Measurements from ENCODE around the gene CDNF. TPM values are rescaled to one million over a fixed set of nuclear protein-coding genes. Genes with fewer than 3 reads are reported as not detected.

CDNF gene
- polyA plus RNA-seq, 2 donors = 0.64 to 0.81 TPM

GRCh38 chr10:14843327-14843988 lies 5.6 kb upstream of the CDNF start:
- 94 to 95% methylated on average over 15 of the region's 15 CpGs for WGBS, 2 donors
- Histone ChIP-seq H3K4me3 (ENCODE audit: low read depth in 1 of 2, low read length in 2 of 2) (no peak overlapping the region), H3K9me3 (ENCODE audit: control insufficient read depth in 2 of 2, insufficient read depth in 1 of 2, low read depth in 1 of 2, low read length in 1 of 2) (no peaks in the 10 kb centered on the region), H3K36me3 (ENCODE audit: control insufficient read depth in 2 of 2, insufficient read depth in 2 of 2, low read length in 1 of 2) (peaks cover 17 to 19% of the 10 kb centered on the region in 2 donors), H3K4me1 (ENCODE audit: control insufficient read depth in 2 of 2, insufficient read depth in 2 of 2, low read length in 1 of 2) (no peaks in the 10 kb centered on the region), H3K27ac (ENCODE audit: low read depth in 2 of 2, low read length in 1 of 2) (no peak overlapping the region), H3K27me3 (ENCODE audit: control insufficient read depth in 1 of 2, insufficient read depth in 2 of 2, low read length in 2 of 2) (no peaks in the 10 kb centered on the region)

GRCh38 chr10:14840178-14840577 lies 2.3 kb upstream of the CDNF start:
- no peaks in the 10 kb centered on the region for H3K9me3 ChIP-seq (ENCODE audit: control insufficient read depth in 2 of 2, insufficient read depth in 1 of 2, low read depth in 1 of 2, low read length in 1 of 2)
- H3K4me1 ChIP-seq (ENCODE audit: control insufficient read depth in 2 of 2, insufficient read depth in 2 of 2, low read length in 1 of 2) = no peaks in the 10 kb centered on the region
- peaks cover 17 to 19% of the 10 kb centered on the region in 2 donors for H3K36me3 ChIP-seq (ENCODE audit: control insufficient read depth in 2 of 2, insufficient read depth in 2 of 2, low read length in 1 of 2)
- WGBS, 2 donors = 93 to 95% methylated on average over 2 of the region's 2 CpGs
- H3K27ac ChIP-seq (ENCODE audit: low read depth in 2 of 2, low read length in 1 of 2) = no peak overlapping the region
- H3K27me3 ChIP-seq (ENCODE audit: control insufficient read depth in 1 of 2, insufficient read depth in 2 of 2, low read length in 2 of 2) = no peaks in the 10 kb centered on the region
- no peak overlapping the region for H3K4me3 ChIP-seq (ENCODE audit: low read depth in 1 of 2, low read length in 2 of 2)

GRCh38 chr10:14839305-14839695 lies 1.5 kb upstream of the CDNF start:
- Histone ChIP-seq H3K27ac (ENCODE audit: low read depth in 2 of 2, low read length in 1 of 2) (peak overlapping the region in 1 of 2 donors; percentile 94), H3K36me3 (ENCODE audit: control insufficient read depth in 2 of 2, insufficient read depth in 2 of 2, low read length in 1 of 2) (peaks cover 17 to 19% of the 10 kb centered on the region in 2 donors), H3K9me3 (ENCODE audit: control insufficient read depth in 2 of 2, insufficient read depth in 1 of 2, low read depth in 1 of 2, low read length in 1 of 2) (no peaks in the 10 kb centered on the region), H3K27me3 (ENCODE audit: control insufficient read depth in 1 of 2, insufficient read depth in 2 of 2, low read length in 2 of 2) (no peaks in the 10 kb centered on the region), H3K4me3 (ENCODE audit: low read depth in 1 of 2, low read length in 2 of 2) (peak overlapping the region; percentile 99), H3K4me1 (ENCODE audit: control insufficient read depth in 2 of 2, insufficient read depth in 2 of 2, low read length in 1 of 2) (no peaks in the 10 kb centered on the region)
- 6 to 7% methylated on average over 14 of the region's 14 CpGs for WGBS, 2 donors

- H3K4me3 ChIP-seq (ENCODE audit: low read depth in 1 of 2, low read length in 2 of 2) = peak overlapping the region; percentile 99
- H3K27ac ChIP-seq (ENCODE audit: low read depth in 2 of 2, low read length in 1 of 2) = peak overlapping the region; percentile 94 to 97
- WGBS, 2 donors = 0% methylated on average over 57 to 60 of the region's 60 CpGs
- peaks cover 15 to 19% of the 10 kb centered on the region in 2 donors for H3K36me3 ChIP-seq (ENCODE audit: control insufficient read depth in 2 of 2, insufficient read depth in 2 of 2, low read length in 1 of 2)
- H3K27me3 ChIP-seq (ENCODE audit: control insufficient read depth in 1 of 2, insufficient read depth in 2 of 2, low read length in 2 of 2) = no peaks in the 10 kb centered on the region
- H3K9me3 ChIP-seq (ENCODE audit: control insufficient read depth in 2 of 2, insufficient read depth in 1 of 2, low read depth in 1 of 2, low read length in 1 of 2) = no peaks in the 10 kb centered on the region
- no peaks in the 10 kb centered on the region for H3K4me1 ChIP-seq (ENCODE audit: control insufficient read depth in 2 of 2, insufficient read depth in 2 of 2, low read length in 1 of 2)
Observed at GRCh38 chr10:14838582-14839304, 906 bp upstream of the CDNF start.

GRCh38 chr10:14837003-14837756 lies 657 bp downstream of the CDNF start:
- H3K27ac ChIP-seq (ENCODE audit: low read depth in 2 of 2, low read length in 1 of 2) = peak overlapping the region; percentile 93 to 96
- WGBS, 2 donors = 19 to 22% methylated on average over 14 of the region's 14 CpGs
- no peaks in the 10 kb centered on the region for H3K4me1 ChIP-seq (ENCODE audit: control insufficient read depth in 2 of 2, insufficient read depth in 2 of 2, low read length in 1 of 2)
- peaks cover 3 to 6% of the 10 kb centered on the region in 2 donors for H3K36me3 ChIP-seq (ENCODE audit: control insufficient read depth in 2 of 2, insufficient read depth in 2 of 2, low read length in 1 of 2)
- no peaks in the 10 kb centered on the region for H3K27me3 ChIP-seq (ENCODE audit: control insufficient read depth in 1 of 2, insufficient read depth in 2 of 2, low read length in 2 of 2)
- peak overlapping the region; percentile 76 to 77 for H3K4me3 ChIP-seq (ENCODE audit: low read depth in 1 of 2, low read length in 2 of 2)
- no peaks in the 10 kb centered on the region for H3K9me3 ChIP-seq (ENCODE audit: control insufficient read depth in 2 of 2, insufficient read depth in 1 of 2, low read depth in 1 of 2, low read length in 1 of 2)

- no peak overlapping the region for H3K27ac ChIP-seq (ENCODE audit: low read depth in 2 of 2, low read length in 1 of 2)
- no peaks in the 10 kb centered on the region for H3K4me1 ChIP-seq (ENCODE audit: control insufficient read depth in 2 of 2, insufficient read depth in 2 of 2, low read length in 1 of 2)
- H3K27me3 ChIP-seq (ENCODE audit: control insufficient read depth in 1 of 2, insufficient read depth in 2 of 2, low read length in 2 of 2) = no peaks in the 10 kb centered on the region
- H3K4me3 ChIP-seq (ENCODE audit: low read depth in 1 of 2, low read length in 2 of 2) = no peak overlapping the region
- WGBS, 2 donors = 88 to 89% methylated on average over 2 of the region's 2 CpGs
- no peaks in the 10 kb centered on the region for H3K36me3 ChIP-seq (ENCODE audit: control insufficient read depth in 2 of 2, insufficient read depth in 2 of 2, low read length in 1 of 2)
- H3K9me3 ChIP-seq (ENCODE audit: control insufficient read depth in 2 of 2, insufficient read depth in 1 of 2, low read depth in 1 of 2, low read length in 1 of 2) = no peaks in the 10 kb centered on the region
Observed at GRCh38 chr10:14836208-14836607, 1.6 kb downstream of the CDNF start.

GRCh38 chr10:14833106-14833505 lies 4.7 kb downstream of the CDNF start:
- Histone ChIP-seq H3K27me3 (ENCODE audit: control insufficient read depth in 1 of 2, insufficient read depth in 2 of 2, low read length in 2 of 2) (no peaks in the 10 kb centered on the region), H3K27ac (ENCODE audit: low read depth in 2 of 2, low read length in 1 of 2) (no peak overlapping the region), H3K4me3 (ENCODE audit: low read depth in 1 of 2, low read length in 2 of 2) (no peak overlapping the region), H3K36me3 (ENCODE audit: control insufficient read depth in 2 of 2, insufficient read depth in 2 of 2, low read length in 1 of 2) (no peaks in the 10 kb centered on the region), H3K4me1 (ENCODE audit: control insufficient read depth in 2 of 2, insufficient read depth in 2 of 2, low read length in 1 of 2) (no peaks in the 10 kb centered on the region), H3K9me3 (ENCODE audit: control insufficient read depth in 2 of 2, insufficient read depth in 1 of 2, low read depth in 1 of 2, low read length in 1 of 2) (no peaks in the 10 kb centered on the region)
- 74 to 79% methylated on average over 3 of the region's 3 CpGs for WGBS, 2 donors

- Histone ChIP-seq H3K36me3 (ENCODE audit: control insufficient read depth in 2 of 2, insufficient read depth in 2 of 2, low read length in 1 of 2) (no peaks in the 10 kb centered on the region), H3K27ac (ENCODE audit: low read depth in 2 of 2, low read length in 1 of 2) (no peak overlapping the region), H3K9me3 (ENCODE audit: control insufficient read depth in 2 of 2, insufficient read depth in 1 of 2, low read depth in 1 of 2, low read length in 1 of 2) (no peaks in the 10 kb centered on the region), H3K4me1 (ENCODE audit: control insufficient read depth in 2 of 2, insufficient read depth in 2 of 2, low read length in 1 of 2) (no peaks in the 10 kb centered on the region), H3K4me3 (ENCODE audit: low read depth in 1 of 2, low read length in 2 of 2) (no peak overlapping the region), H3K27me3 (ENCODE audit: control insufficient read depth in 1 of 2, insufficient read depth in 2 of 2, low read length in 2 of 2) (no peaks in the 10 kb centered on the region)
- WGBS, 2 donors = 41 to 53% methylated on average over 1 of the region's 1 CpG
Observed at GRCh38 chr10:14826076-14826829, 11.6 kb downstream of the CDNF start.

- H3K27ac ChIP-seq (ENCODE audit: low read depth in 2 of 2, low read length in 1 of 2) = no peak overlapping the region
- no peaks in the 10 kb centered on the region for H3K27me3 ChIP-seq (ENCODE audit: control insufficient read depth in 1 of 2, insufficient read depth in 2 of 2, low read length in 2 of 2)
- no peak overlapping the region for H3K4me3 ChIP-seq (ENCODE audit: low read depth in 1 of 2, low read length in 2 of 2)
- H3K36me3 ChIP-seq (ENCODE audit: control insufficient read depth in 2 of 2, insufficient read depth in 2 of 2, low read length in 1 of 2) = no peaks in the 10 kb centered on the region
- WGBS, 2 donors = 89 to 91% methylated on average over 3 of the region's 3 CpGs
- H3K4me1 ChIP-seq (ENCODE audit: control insufficient read depth in 2 of 2, insufficient read depth in 2 of 2, low read length in 1 of 2) = no peaks in the 10 kb centered on the region
- H3K9me3 ChIP-seq (ENCODE audit: control insufficient read depth in 2 of 2, insufficient read depth in 1 of 2, low read depth in 1 of 2, low read length in 1 of 2) = no peaks in the 10 kb centered on the region
Observed at GRCh38 chr10:14823966-14824365, 13.9 kb downstream of the CDNF start.
